ENCODE results near the gene METTL15.

- TF ChIP-seq CTCF (IDR thresholded peaks at IDR 0.05; ENCODE audit: low read length) (no peak), EZH2 (IDR thresholded peaks at IDR 0.05; ENCODE audit: borderline replicate concordance, low read length) (no peak)
Measured at GRCh38 chr11:28110108-28110820, 2.1 kb downstream of the METTL15 start.

Data from OCI-LY1 (cell line).